VCaP (cell line): ENCODE measurements around the gene CD19.

Experiments used
- H3K27ac ChIP-seq: fragments of 450-650 bp; 2 replicates; pipeline ENCODE4 v1.5.1; 2017
- CTCF ChIP-seq: fragments of 450-650 bp; conservative IDR thresholded peaks from 2 replicates; pipeline ENCODE4 v1.5.1; 2017; ENCODE audit warnings: mild to moderate bottlenecking, moderate library complexity

The CD19 gene

DNA sequence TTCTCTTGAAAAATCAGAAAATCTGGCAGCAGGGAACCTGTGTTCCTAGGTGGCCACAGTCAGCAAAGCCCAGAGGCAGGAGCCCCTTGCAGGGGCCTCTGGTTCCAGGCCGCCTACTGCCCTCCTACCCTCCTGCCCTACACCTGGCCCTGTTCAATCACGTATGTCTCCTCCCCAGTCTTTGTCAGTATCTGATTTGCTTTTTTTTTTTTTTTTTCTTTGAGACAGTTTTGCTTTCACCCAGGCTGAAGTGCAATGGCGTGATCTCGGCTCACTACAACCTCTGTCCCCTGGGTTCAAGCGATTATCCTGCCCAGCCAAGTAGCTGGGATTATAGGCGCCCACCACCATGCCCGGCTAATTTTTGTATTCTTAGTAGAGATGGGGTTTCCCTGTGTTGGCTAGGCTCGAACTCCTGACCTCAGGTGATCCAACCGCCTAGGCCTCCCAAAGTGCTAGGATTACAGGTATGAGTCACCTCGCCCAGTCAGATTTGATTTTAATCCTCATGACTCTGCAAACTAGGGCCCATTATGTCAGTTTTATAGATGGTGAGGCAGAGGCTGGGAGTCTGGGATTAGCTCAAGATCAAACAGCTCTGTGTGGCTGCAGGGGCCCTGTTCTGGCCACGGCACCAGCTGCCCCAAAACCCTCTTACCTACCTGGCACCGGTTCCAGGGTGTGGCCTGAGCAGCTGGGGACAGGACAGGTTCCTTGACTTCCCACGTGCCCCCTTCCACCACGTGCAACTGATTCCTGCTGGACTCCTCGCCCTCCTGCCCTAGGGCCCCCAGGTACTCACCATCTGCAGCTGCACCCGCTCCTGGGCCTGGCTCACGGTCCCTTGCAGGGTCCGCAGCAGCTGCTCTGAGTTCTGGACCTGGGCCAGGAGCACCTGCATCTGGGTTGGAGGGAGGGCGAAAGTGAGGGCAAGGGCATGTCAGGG lies 21.4 kb upstream of the CD19 start:
- no peak for TF ChIP-seq CTCF
- H3K27ac ChIP-seq, result no peak overlapping the region

- no peak overlapping the region for H3K27ac ChIP-seq
- no peak for TF ChIP-seq CTCF
Measured at GRCh38 chr16:28912558-28912957, 19.2 kb upstream of the CD19 start.

DNA sequence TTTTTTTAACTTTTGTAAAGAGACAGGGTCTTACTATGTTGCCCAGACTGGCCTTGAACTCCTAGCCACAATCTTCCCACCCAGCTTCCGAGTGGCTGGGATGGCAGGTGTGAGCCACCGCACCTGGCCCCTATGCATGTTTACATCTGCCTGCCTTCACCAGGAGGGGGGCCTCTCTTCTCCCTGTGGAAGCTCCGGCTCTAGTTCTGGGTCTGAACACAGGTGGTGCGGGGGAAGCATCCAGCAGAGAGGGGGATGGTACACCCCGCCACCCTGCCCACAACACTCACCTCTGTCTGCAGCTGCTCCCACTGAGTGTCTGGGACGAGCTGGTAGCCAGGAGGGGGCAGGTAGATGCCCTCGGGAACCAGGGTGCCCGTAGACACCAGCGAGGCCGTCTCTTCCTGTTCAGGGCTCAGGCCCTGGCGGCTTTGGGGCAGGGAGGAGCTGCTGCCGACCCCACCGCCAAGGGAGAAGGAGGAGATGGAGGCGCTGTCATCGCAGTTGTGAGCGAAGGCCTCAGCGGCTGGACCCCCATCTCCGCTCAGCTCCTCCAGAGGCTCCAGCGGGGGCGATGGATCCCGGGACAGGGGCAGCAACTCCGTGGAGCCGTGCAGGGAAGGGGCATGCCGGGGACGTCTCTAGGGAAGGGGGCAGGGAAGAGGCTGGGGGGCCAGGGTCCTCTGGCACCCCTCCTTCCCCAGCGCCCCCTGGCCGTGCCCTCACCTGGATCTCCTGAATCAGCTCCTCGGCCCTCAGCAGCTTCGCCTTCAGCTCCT lies 17.6 kb upstream of the CD19 start:
- no peak overlapping the region for H3K27ac ChIP-seq
- no peak for TF ChIP-seq CTCF

DNA sequence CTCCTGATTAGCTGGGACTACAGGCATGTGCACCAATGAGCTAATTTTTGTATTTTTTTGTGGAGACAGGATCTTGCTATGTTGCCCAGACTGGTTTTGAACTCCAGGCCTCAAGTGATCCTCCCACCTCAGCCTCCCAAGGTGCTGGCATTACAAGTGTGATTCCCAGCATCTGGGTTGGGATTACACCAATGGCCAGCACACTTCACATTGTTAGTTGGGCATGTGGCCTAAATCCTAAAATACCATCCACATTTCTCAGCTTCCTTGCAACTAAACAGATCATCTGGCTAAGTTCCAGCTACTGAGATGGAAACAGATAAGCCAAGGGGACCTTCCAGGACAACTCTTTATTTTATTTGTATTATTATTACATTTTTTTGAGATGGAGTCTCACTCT lies 16.6 kb upstream of the CD19 start:
- no peak for TF ChIP-seq CTCF
- no peak overlapping the region for H3K27ac ChIP-seq

- no peak for TF ChIP-seq CTCF
- no peak overlapping the region for H3K27ac ChIP-seq
Measured at GRCh38 chr16:28917095-28917494, 14.7 kb upstream of the CD19 start.

DNA sequence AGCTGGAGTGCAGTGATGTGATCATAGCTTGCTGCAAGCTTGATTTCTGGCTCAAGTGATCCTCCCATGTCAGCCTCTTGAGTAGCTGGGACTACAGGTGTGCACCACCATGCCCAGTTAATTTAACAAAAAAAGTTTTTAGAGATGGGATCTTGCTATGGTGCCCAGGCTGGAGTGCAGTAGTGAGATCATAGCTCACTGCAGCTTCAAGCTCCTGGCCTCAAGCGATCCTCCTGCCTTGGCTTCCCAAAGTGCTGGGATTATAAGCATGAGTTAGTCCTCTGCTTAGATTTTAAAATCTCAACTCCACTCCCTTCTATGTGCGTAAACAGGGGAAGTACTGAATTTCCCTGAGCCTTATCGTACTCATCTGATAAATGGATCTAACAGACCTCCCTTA lies 13.1 kb upstream of the CD19 start:
- no peak overlapping the region for H3K27ac ChIP-seq
- TF ChIP-seq CTCF, result no peak

GRCh38 chr16:28923231-28923587 lies 8.6 kb upstream of the CD19 start:
- TF ChIP-seq CTCF, result no peak
- H3K27ac ChIP-seq, result peak overlapping the region; percentile 87
